ENCODE results near the gene CPNE4. TPM values are rescaled to one million over a fixed set of nuclear protein-coding genes. Genes with fewer than 3 reads are reported as not detected.

Gene CPNE4
- total RNA-seq, 2 donors from 2014 or later: 0.16 TPM; not detected in 1

DNA sequence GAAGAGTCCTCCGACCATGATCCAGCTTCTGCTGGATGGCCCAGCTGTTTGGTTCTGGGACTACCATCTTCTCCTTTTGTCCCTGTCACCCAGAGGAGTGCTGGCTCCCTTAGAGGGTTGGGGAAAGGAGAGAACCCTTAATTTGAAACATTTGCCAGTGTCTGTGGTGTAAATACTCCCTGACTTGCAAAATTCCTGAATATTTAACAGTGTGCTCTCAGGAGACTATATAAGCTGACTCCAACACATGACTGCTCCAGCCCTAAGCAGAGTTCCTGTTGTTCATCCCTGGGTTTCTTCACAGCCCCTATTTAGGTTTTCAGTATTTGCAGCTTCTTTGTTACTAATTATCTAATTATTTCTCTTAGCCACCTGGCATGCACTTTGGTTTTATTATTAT lies 133.1 kb downstream of the CPNE4 start:
- no peaks in the 10 kb centered on the region for H3K27me3 ChIP-seq
- H3K9ac ChIP-seq (ENCODE audit: low read depth in 2 of 2, low read length in 2 of 2): no peak overlapping the region
- no peak for DNase-seq
- no peaks in the 10 kb centered on the region for H3K36me3 ChIP-seq
- no peak overlapping the region for H3K27ac ChIP-seq
- no peaks in the 10 kb centered on the region for H3K4me1 ChIP-seq
- H3K4me3 ChIP-seq: no peak overlapping the region
- intact Hi-C loops (cut with DNase I): no loop called here
- no peaks in the 10 kb centered on the region for H3K9me3 ChIP-seq
- TF ChIP-seq, protein P1, sequence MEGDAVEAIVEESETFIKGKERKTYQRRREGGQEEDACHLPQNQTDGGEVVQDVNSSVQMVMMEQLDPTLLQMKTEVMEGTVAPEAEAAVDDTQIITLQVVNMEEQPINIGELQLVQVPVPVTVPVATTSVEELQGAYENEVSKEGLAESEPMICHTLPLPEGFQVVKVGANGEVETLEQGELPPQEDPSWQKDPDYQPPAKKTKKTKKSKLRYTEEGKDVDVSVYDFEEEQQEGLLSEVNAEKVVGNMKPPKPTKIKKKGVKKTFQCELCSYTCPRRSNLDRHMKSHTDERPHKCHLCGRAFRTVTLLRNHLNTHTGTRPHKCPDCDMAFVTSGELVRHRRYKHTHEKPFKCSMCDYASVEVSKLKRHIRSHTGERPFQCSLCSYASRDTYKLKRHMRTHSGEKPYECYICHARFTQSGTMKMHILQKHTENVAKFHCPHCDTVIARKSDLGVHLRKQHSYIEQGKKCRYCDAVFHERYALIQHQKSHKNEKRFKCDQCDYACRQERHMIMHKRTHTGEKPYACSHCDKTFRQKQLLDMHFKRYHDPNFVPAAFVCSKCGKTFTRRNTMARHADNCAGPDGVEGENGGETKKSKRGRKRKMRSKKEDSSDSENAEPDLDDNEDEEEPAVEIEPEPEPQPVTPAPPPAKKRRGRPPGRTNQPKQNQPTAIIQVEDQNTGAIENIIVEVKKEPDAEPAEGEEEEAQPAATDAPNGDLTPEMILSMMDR (IDR thresholded peaks at IDR 0.05): no peak

GRCh38 chr3:131900891-131901290 lies 133.9 kb downstream of the CPNE4 start:
- no peak overlapping the region for H3K9ac ChIP-seq (ENCODE audit: low read depth in 2 of 2, low read length in 2 of 2)
- no peak for DNase-seq
- no peaks in the 10 kb centered on the region for H3K4me1 ChIP-seq
- intact Hi-C loops (cut with DNase I): no loop called here
- TF ChIP-seq, protein P1 (IDR thresholded peaks at IDR 0.05): no peak
- no peak overlapping the region for H3K27ac ChIP-seq
- H3K9me3 ChIP-seq: no peaks in the 10 kb centered on the region
- no peak overlapping the region for H3K4me3 ChIP-seq
- no peaks in the 10 kb centered on the region for H3K27me3 ChIP-seq
- no peaks in the 10 kb centered on the region for H3K36me3 ChIP-seq

DNA sequence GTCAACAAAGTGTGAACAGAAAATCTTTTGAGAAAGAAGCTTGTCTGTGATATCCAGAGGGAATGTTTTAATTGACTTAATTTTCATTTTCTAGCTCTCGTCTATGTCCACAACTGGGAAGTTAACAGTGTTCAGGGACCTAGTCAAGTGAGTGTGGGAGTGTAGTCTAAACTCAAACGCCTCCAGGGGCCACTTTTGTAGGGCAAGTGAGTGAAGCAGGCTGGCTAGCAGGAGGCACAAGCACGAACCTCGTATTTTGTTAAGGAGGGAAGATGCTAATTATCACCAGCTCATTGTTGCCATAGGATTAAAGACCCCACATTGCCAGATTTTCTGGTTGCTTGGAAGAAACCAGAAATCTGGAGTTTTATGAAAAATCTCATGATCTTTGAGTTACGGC lies 135.8 kb downstream of the CPNE4 start:
- intact Hi-C loops (cut with DNase I): no loop called here
- no peaks in the 10 kb centered on the region for H3K4me1 ChIP-seq
- H3K27me3 ChIP-seq: no peaks in the 10 kb centered on the region
- no peak overlapping the region for H3K4me3 ChIP-seq
- TF ChIP-seq, protein P1 (IDR thresholded peaks at IDR 0.05): no peak
- H3K27ac ChIP-seq: no peak overlapping the region
- DNase-seq: no peak
- H3K9me3 ChIP-seq: no peaks in the 10 kb centered on the region
- H3K9ac ChIP-seq (ENCODE audit: low read depth in 2 of 2, low read length in 2 of 2): no peak overlapping the region
- H3K36me3 ChIP-seq: no peaks in the 10 kb centered on the region

GRCh38 chr3:131898346-131898745 lies 136.5 kb downstream of the CPNE4 start:
- H3K4me3 ChIP-seq: no peak overlapping the region
- DNase-seq: no peak
- no peaks in the 10 kb centered on the region for H3K4me1 ChIP-seq
- no peaks in the 10 kb centered on the region for H3K27me3 ChIP-seq
- TF ChIP-seq, protein P1 (IDR thresholded peaks at IDR 0.05): no peak
- intact Hi-C loops (cut with DNase I): no loop called here
- H3K9me3 ChIP-seq: no peaks in the 10 kb centered on the region
- no peak overlapping the region for H3K27ac ChIP-seq
- no peaks in the 10 kb centered on the region for H3K36me3 ChIP-seq
- no peak overlapping the region for H3K9ac ChIP-seq (ENCODE audit: low read depth in 2 of 2, low read length in 2 of 2)

GRCh38 chr3:131896285-131896684 lies 138.5 kb downstream of the CPNE4 start:
- no peak overlapping the region for H3K9ac ChIP-seq (ENCODE audit: low read depth in 2 of 2, low read length in 2 of 2)
- TF ChIP-seq, protein P1 (IDR thresholded peaks at IDR 0.05): no peak
- no peaks in the 10 kb centered on the region for H3K4me1 ChIP-seq
- no peaks in the 10 kb centered on the region for H3K9me3 ChIP-seq
- no peaks in the 10 kb centered on the region for H3K36me3 ChIP-seq
- no peak for DNase-seq
- intact Hi-C loops (cut with DNase I): no loop called here
- H3K4me3 ChIP-seq: no peak overlapping the region
- H3K27me3 ChIP-seq: no peaks in the 10 kb centered on the region
- H3K27ac ChIP-seq: no peak overlapping the region

GRCh38 chr3:131895766-131896165 lies 139.0 kb downstream of the CPNE4 start:
- Histone ChIP-seq H3K4me3 (no peak overlapping the region), H3K27me3 (no peaks in the 10 kb centered on the region), H3K9me3 (no peaks in the 10 kb centered on the region), H3K36me3 (no peaks in the 10 kb centered on the region), H3K9ac (ENCODE audit: low read depth in 2 of 2, low read length in 2 of 2) (no peak overlapping the region), H3K4me1 (no peaks in the 10 kb centered on the region), H3K27ac (no peak overlapping the region)
- TF ChIP-seq, protein P1 (IDR thresholded peaks at IDR 0.05): no peak
- intact Hi-C loops (cut with DNase I): no loop called here
- DNase-seq: no peak
